HCT116 (cell line): ENCODE measurements around the gene BCL2L15. TPM values are rescaled to one million over a fixed set of nuclear protein-coding genes. Genes with fewer than 3 reads are reported as not detected.

Experiments
- ATAC-seq: fragments of 200-7000 bp; cut with Tn5 transposase; 2 replicates; pipeline ENCODE4 v1.9.1; 2020; ENCODE audit warnings: mild to moderate bottlenecking, moderate library complexity
- BruUV-seq: library from RNA; stranded (reverse); fragments of 400-500 nt; replicated peaks from 2 replicates; lab custom pipeline; 2021; lab: Mats Ljungman, UMichigan
- CTCF ChIA-PET: fragments of 300-600 bp; sonication (Branson Sonifier 250); formaldehyde crosslinking; loops from one replicate; lab custom pipeline; 2021; ENCODE audit warnings: antibody characterized with exemption; lab: Charles Lee
- POLR2A ChIA-PET: fragments of 300-600, 350-600 bp; sonication (Branson Sonifier 250); formaldehyde crosslinking; loops from one replicate; lab custom pipeline; 2021; ENCODE audit warnings: antibody characterized with exemption; lab: Charles Lee
- RAD21 ChIA-PET, 2 experiments: fragments of 300-600 bp; sonication (Branson Sonifier 250); formaldehyde crosslinking; loops; one replicate each; lab custom pipeline; 2023; ENCODE audit warnings: low total read pairs in 2 of 2; ENCODE audit not compliant: uncharacterized antibody in 2 of 2, unreplicated experiment in 2 of 2, low non-redundant PET in 1 of 2; lab: Charles Lee
- DNase-seq: peaks from one replicate; pipeline ENCODE4 v3.0.0-alpha.2; 2010; ENCODE audit warnings: low read depth, low spot score
- H2AFZ ChIP-seq: fragments of 200-600 bp; shearing (Covaris generic), sonication (generic); 2 replicates; pipeline ENCODE4 v1.6.1; 2017; ENCODE audit warnings: low read depth, mixed run types, mixed read lengths, antibody characterized with exemption, low read length; ENCODE audit not compliant: poor library complexity, severe bottlenecking
- H3K27ac ChIP-seq: 2 replicates; pipeline ENCODE4 v1.5.1; 2012; ENCODE audit warnings: low read depth, low read length
- H3K27me3 ChIP-seq: fragments of 200-600 bp; sonication (generic); 2 replicates; pipeline ENCODE4 v1.6.1; 2016; ENCODE audit warnings: mixed run types, low read length, mixed read lengths; ENCODE audit not compliant: insufficient read depth
- H3K36me3 ChIP-seq, 2 experiments: fragments of 200-500 bp in 1 of 2; fragments of 200-600 bp in 1 of 2; sonication (Bioruptor generic) in 1 of 2; sonication (generic) in 1 of 2; 2 replicates each; pipeline versions ENCODE4 v1.5.1 to v1.6.1; 2014 to 2016; ENCODE audit warnings: low read length in 2 of 2, inconsistent platforms in 1 of 2, mixed read lengths in 1 of 2, mixed run types in 1 of 2; ENCODE audit not compliant: insufficient read depth in 2 of 2, control insufficient read depth in 1 of 2
- H3K4me1 ChIP-seq, 2 experiments: fragments of 200-600 bp in 1 of 2; sonication (generic) in 1 of 2; 2 replicates each; pipeline versions ENCODE4 v1.5.1 to v1.6.1; 2012 to 2017; ENCODE audit warnings: low read length in 2 of 2, inconsistent platforms in 1 of 2, mild to moderate bottlenecking in 1 of 2, mixed read lengths in 1 of 2, mixed run types in 1 of 2, moderate library complexity in 1 of 2; ENCODE audit not compliant: insufficient read depth in 2 of 2, control insufficient read depth in 1 of 2
- H3K4me2 ChIP-seq: fragments of 200-600 bp; sonication (generic); 2 replicates; pipeline ENCODE4 v1.6.1; 2017; ENCODE audit warnings: mixed run types, low read length, mixed read lengths
- H3K4me3 ChIP-seq, 2 experiments: fragments of 200-600 bp in 1 of 2; sonication (generic) in 1 of 2; replicated peaks in 1 of 2; 2 replicates each; pipeline ENCODE4 v1.5.1; 2011 to 2016; ENCODE audit warnings: low read length in 2 of 2, control low read depth in 1 of 2, low read depth in 1 of 2, mild to moderate bottlenecking in 1 of 2, mixed read lengths in 1 of 2, mixed run types in 1 of 2
- H3K79me2 ChIP-seq: fragments of 200-600 bp; sonication (generic); 2 replicates; pipeline ENCODE4 v1.6.1; 2017; ENCODE audit warnings: mild to moderate bottlenecking, mixed run types, low read length, moderate library complexity, mixed read lengths; ENCODE audit not compliant: insufficient read depth
- H3K9ac ChIP-seq: fragments of 200-600 bp; sonication (generic); 2 replicates; pipeline ENCODE4 v1.6.1; 2016; ENCODE audit warnings: low read length, mixed read lengths
- H3K9me2 ChIP-seq: fragments of 200-600 bp; sonication (generic), shearing (Covaris generic); 2 replicates; pipeline ENCODE4 v1.6.1; 2017; ENCODE audit warnings: mixed run types, mild to moderate bottlenecking, moderate library complexity; ENCODE audit not compliant: insufficient read depth
- H3K9me3 ChIP-seq, 2 experiments: fragments of 200-500 bp in 1 of 2; fragments of 200-600 bp in 1 of 2; sonication (Bioruptor generic) in 1 of 2; sonication (generic) in 1 of 2; 2 replicates each; pipeline ENCODE4 v1.6.1; 2014 to 2017; ENCODE audit warnings: low read length in 2 of 2, mixed read lengths in 2 of 2, inconsistent platforms in 1 of 2, low read depth in 1 of 2, mild to moderate bottlenecking in 1 of 2, mixed run types in 1 of 2, moderate library complexity in 1 of 2; ENCODE audit not compliant: control insufficient read depth in 1 of 2, insufficient read depth in 1 of 2
- H4K20me1 ChIP-seq: fragments of 200-600 bp; sonication (generic), shearing (Covaris generic); 2 replicates; pipeline ENCODE4 v1.6.1; 2017; ENCODE audit warnings: mixed run types, mild to moderate bottlenecking, moderate library complexity; ENCODE audit not compliant: insufficient read depth
- CEBPB ChIP-seq: IDR thresholded peaks from 2 replicates; pipeline ENCODE4 v1.6.1; 2012; ENCODE audit warnings: low read depth
- EGR1 ChIP-seq: IDR thresholded peaks from 2 replicates; pipeline ENCODE4 v1.6.1; 2012; ENCODE audit warnings: low read depth
- ELF1 ChIP-seq: IDR thresholded peaks from 2 replicates; pipeline ENCODE4 v1.6.1; 2012; ENCODE audit warnings: low read depth, borderline replicate concordance
- FOSL1 ChIP-seq: IDR thresholded peaks from 2 replicates; pipeline ENCODE4 v1.6.1; 2012; ENCODE audit warnings: low read depth
- JUND ChIP-seq: IDR thresholded peaks from 2 replicates; pipeline ENCODE4 v1.6.1; 2012
- POLR2A ChIP-seq: IDR thresholded peaks from 2 replicates; pipeline ENCODE4 v1.7.0; 2011; ENCODE audit warnings: borderline replicate concordance; ENCODE audit not compliant: insufficient read depth, insufficient read length; ENCODE audit errors: extremely low read depth
- SIN3A ChIP-seq: IDR thresholded peaks from 2 replicates; pipeline ENCODE4 v1.6.1; 2012; ENCODE audit warnings: low read depth
- SRF ChIP-seq: IDR thresholded peaks from 2 replicates; pipeline ENCODE4 v1.6.1; 2012; ENCODE audit warnings: low read depth
- ZFX ChIP-seq: fragments of 450-650 bp; IDR thresholded peaks from 2 replicates; pipeline ENCODE4 v1.6.1; 2017
- ZNF274 ChIP-seq: fragments of 200-500 bp; sonication (Bioruptor generic); IDR thresholded peaks from 2 replicates; pipeline ENCODE4 v1.6.1; 2014; ENCODE audit warnings: mild to moderate bottlenecking, low read depth, low read length, inconsistent platforms
- intact Hi-C: fragments of 100-400 bp; cut with micrococcal nuclease; formaldehyde crosslinking; loops from 2 replicates; pipeline ENCODE4 v1.10.0; 2022
- total RNA-seq: library from RNA; stranded (reverse); gene quantifications from one replicate; pipeline ENCODE4 v1.2.1, GENCODE V29; 2021; ENCODE audit not compliant: unreplicated experiment
- TF ChIP-seq, protein P1 (sequence below), 3 experiments: fragments of 200-600 bp in 1 of 3; sonication (generic) in 1 of 3; IDR thresholded peaks in 2 of 3; conservative IDR thresholded peaks in 1 of 3; 2 replicates each; pipeline ENCODE4 v1.5.1; 2012 to 2017; ENCODE audit warnings: low read depth in 2 of 3, low read length in 2 of 3, antibody characterized with exemption in 1 of 3, borderline replicate concordance in 1 of 3, control low read depth in 1 of 3, mild to moderate bottlenecking in 1 of 3, mixed read lengths in 1 of 3, mixed run types in 1 of 3, moderate library complexity in 1 of 3; ENCODE audit not compliant: insufficient read depth in 1 of 3
- TF ChIP-seq, protein P2 (sequence below): IDR thresholded peaks from 2 replicates; pipeline ENCODE4 v1.6.1; 2011; ENCODE audit warnings: mild to moderate bottlenecking, low read length, moderate library complexity; ENCODE audit not compliant: insufficient replicate concordance; ENCODE audit errors: extremely low read depth
- TF ChIP-seq, protein P3 (sequence below): IDR thresholded peaks from 2 replicates; pipeline ENCODE4 v1.6.1; 2012

Gene BCL2L15
- total RNA-seq, 1 experiment from 2014 or later: 0.54 TPM

DNA sequence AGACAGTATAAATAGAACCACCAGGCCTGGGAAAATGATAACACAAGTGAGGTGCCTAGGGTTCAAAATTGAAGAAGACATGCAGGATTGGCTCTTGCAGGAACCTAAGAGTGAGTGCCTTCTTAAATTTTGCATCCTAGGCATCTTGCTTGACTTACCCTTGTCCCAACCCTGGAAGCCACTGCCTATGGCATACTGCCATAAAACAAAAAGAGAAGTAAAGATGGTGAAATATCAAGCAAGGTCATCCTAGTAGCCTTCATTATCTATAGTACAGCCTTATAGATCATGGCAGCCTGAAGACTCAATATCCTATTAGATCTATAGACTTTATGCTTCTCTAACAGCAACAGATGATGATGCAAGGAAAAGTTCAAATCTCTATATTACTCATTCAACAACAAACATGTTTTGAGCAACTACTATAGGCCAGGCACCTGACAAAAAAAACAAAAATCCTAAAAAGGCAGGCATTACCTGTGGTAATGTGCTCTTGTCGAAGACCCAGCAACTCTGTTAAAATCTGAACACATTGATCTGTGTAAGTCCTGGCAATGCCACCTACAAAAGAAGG, 10.9 kb upstream of the BCL2L15 start:
- intact Hi-C loops: no loop called here
- BruUV-seq: no TSS peak
- Histone ChIP-seq H3K9ac (no peak overlapping the region), H3K79me2 (peaks cover under 1% of the 10 kb centered on the region), H3K27me3 (no peaks in the 10 kb centered on the region), H3K4me3 (no peak overlapping the region), H4K20me1 (no peaks in the 10 kb centered on the region), H2AFZ (no peak overlapping the region), H3K9me2 (no peaks in the 10 kb centered on the region), H3K27ac (no peak overlapping the region), H3K4me2 (no peak overlapping the region), H3K4me1 (peaks cover under 1 to 1% of the 10 kb centered on the region in 2 experiments; a peak in 2 of 4 replicates), H3K9me3 (no peaks in the 10 kb centered on the region), H3K36me3 (peaks cover 8 to 13% of the 10 kb centered on the region in 2 experiments; a peak in 1 of 4 replicates)
- ChIA-PET CTCF (no interaction called here), RAD21 (no interaction called here), POLR2A (no interaction called here)
- ATAC-seq (no peak), DNase-seq (no peak)
- no peak for TF ChIP-seq CEBPB
- no peak for TF ChIP-seq ZFX
- TF ChIP-seq, protein P1, sequence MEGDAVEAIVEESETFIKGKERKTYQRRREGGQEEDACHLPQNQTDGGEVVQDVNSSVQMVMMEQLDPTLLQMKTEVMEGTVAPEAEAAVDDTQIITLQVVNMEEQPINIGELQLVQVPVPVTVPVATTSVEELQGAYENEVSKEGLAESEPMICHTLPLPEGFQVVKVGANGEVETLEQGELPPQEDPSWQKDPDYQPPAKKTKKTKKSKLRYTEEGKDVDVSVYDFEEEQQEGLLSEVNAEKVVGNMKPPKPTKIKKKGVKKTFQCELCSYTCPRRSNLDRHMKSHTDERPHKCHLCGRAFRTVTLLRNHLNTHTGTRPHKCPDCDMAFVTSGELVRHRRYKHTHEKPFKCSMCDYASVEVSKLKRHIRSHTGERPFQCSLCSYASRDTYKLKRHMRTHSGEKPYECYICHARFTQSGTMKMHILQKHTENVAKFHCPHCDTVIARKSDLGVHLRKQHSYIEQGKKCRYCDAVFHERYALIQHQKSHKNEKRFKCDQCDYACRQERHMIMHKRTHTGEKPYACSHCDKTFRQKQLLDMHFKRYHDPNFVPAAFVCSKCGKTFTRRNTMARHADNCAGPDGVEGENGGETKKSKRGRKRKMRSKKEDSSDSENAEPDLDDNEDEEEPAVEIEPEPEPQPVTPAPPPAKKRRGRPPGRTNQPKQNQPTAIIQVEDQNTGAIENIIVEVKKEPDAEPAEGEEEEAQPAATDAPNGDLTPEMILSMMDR (IDR thresholded peaks at IDR 0.05 in 2 of 3, conservative IDR thresholded peaks at IDR 0.05 in 1 of 3; ENCODE audit: borderline replicate concordance in 1 of 3, insufficient read depth in 1 of 3, low read depth in 2 of 3, low read length in 2 of 3): no peak

DNA sequence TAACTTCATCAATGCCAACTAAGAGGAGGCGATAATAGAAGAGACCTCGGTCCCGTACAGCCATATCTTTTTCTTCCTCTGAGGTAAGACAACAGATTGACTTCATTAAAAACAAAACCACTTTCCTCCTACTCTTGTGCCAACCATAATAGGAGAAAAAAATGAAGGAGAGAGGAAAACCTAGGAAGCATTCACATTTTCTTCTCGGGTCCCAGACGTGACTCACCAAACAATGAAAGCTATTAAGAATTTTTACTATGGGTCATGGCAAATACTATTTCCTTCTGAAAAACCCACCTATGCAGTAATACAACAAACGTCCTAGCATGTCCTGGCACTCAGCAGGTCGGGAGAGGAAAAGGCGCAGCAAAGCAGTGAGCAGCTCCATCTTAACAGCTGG, 8.6 kb upstream of the BCL2L15 start:
- no peaks in the 10 kb centered on the region for H4K20me1 ChIP-seq
- no TSS peak for BruUV-seq
- no peaks in the 10 kb centered on the region for H3K79me2 ChIP-seq
- peaks cover 8 to 9% of the 10 kb centered on the region in 2 experiments; a peak in 1 of 4 replicates for H3K36me3 ChIP-seq
- no peak overlapping the region for H2AFZ ChIP-seq
- H3K9me2 ChIP-seq: no peaks in the 10 kb centered on the region
- RAD21 ChIA-PET: no interaction called here
- intact Hi-C loops: no loop called here
- DNase-seq (no peak), ATAC-seq (no peak)
- POLR2A ChIA-PET: no interaction called here
- H3K9ac ChIP-seq: no peak overlapping the region
- H3K4me1 ChIP-seq: no peaks in the 10 kb centered on the region
- no peaks in the 10 kb centered on the region for H3K9me3 ChIP-seq
- CTCF ChIA-PET: no interaction called here
- no peak overlapping the region for H3K4me2 ChIP-seq
- no peak overlapping the region for H3K4me3 ChIP-seq
- H3K27me3 ChIP-seq: no peaks in the 10 kb centered on the region
- no peak overlapping the region for H3K27ac ChIP-seq
- TF ChIP-seq EGR1 (no peak), POLR2A (no peak), ZFX (no peak), FOSL1 (no peak), ZNF274 (no peak), CEBPB (no peak), ELF1 (no peak), JUND (no peak), SIN3A (no peak), SRF (no peak)
- TF ChIP-seq, protein P2, sequence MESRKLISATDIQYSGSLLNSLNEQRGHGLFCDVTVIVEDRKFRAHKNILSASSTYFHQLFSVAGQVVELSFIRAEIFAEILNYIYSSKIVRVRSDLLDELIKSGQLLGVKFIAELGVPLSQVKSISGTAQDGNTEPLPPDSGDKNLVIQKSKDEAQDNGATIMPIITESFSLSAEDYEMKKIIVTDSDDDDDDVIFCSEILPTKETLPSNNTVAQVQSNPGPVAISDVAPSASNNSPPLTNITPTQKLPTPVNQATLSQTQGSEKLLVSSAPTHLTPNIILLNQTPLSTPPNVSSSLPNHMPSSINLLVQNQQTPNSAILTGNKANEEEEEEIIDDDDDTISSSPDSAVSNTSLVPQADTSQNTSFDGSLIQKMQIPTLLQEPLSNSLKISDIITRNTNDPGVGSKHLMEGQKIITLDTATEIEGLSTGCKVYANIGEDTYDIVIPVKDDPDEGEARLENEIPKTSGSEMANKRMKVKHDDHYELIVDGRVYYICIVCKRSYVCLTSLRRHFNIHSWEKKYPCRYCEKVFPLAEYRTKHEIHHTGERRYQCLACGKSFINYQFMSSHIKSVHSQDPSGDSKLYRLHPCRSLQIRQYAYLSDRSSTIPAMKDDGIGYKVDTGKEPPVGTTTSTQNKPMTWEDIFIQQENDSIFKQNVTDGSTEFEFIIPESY: no peak
- TF ChIP-seq, protein P3, sequence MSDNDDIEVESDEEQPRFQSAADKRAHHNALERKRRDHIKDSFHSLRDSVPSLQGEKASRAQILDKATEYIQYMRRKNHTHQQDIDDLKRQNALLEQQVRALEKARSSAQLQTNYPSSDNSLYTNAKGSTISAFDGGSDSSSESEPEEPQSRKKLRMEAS: no peak
- TF ChIP-seq, protein P1 (IDR thresholded peaks at IDR 0.05 in 2 of 3, conservative IDR thresholded peaks at IDR 0.05 in 1 of 3; ENCODE audit: borderline replicate concordance in 1 of 3, insufficient read depth in 1 of 3, low read depth in 2 of 3, low read length in 2 of 3): no peak
